Endothelial cell of umbilical vein (primary cell): ENCODE data around the gene DYNC1LI2. TPM values are rescaled to one million over a fixed set of nuclear protein-coding genes. Genes with fewer than 3 reads are reported as not detected.

Experiments
- BruUV-seq: library from RNA; stranded (reverse); fragments of 400-500 nt; replicated peaks from 2 replicates; lab custom pipeline; 2021; lab: Mats Ljungman, UMichigan
- CTCF ChIA-PET: fragments of 300-600, 350-600 bp; sonication (Branson Sonifier 250); formaldehyde crosslinking; loops from one replicate; lab custom pipeline; 2021; ENCODE audit warnings: antibody characterized with exemption, inconsistent platforms; lab: Charles Lee
- POLR2A ChIA-PET: fragments of 300-600, 350-600 bp; sonication (Branson Sonifier 250); formaldehyde crosslinking; loops from one replicate; lab custom pipeline; 2021; ENCODE audit warnings: antibody characterized with exemption, inconsistent platforms; lab: Charles Lee
- DNase-seq: peaks from one replicate; pipeline ENCODE4 v3.0.0-alpha.2; 2011; ENCODE audit warnings: low read depth, low spot score
- FAIRE-seq: peaks from 2 replicates; lab custom pipeline; 2011; peaks lifted over from hg19 to GRCh38; lab: Jason Lieb, UNC
- H2AFZ ChIP-seq: 2 replicates; pipeline ENCODE4 v1.6.0; 2012; ENCODE audit warnings: low read depth, low read length, control low read depth, inconsistent platforms
- H3K27ac ChIP-seq: 2 replicates; pipeline ENCODE4 v1.5.1; 2011; ENCODE audit warnings: low read depth, mild to moderate bottlenecking, control low read depth, low read length, moderate library complexity; ENCODE audit not compliant: insufficient read depth
- H3K27me3 ChIP-seq, 2 experiments: 2 replicates each; pipeline versions ENCODE4 v1.6.0 to v1.6.1; 2011; ENCODE audit warnings: low read length in 2 of 2, mixed read lengths in 1 of 2; ENCODE audit not compliant: control insufficient read depth in 2 of 2, insufficient read depth in 2 of 2
- H3K36me3 ChIP-seq, 2 experiments: 2 replicates in 1 of 2; 3 replicates in 1 of 2; pipeline ENCODE4 v1.5.1; 2011; ENCODE audit warnings: low read length in 2 of 2, mild to moderate bottlenecking in 1 of 2, moderate library complexity in 1 of 2; ENCODE audit not compliant: control insufficient read depth in 2 of 2, insufficient read depth in 2 of 2; ENCODE audit errors: extremely low read depth in 1 of 2
- H3K4me1 ChIP-seq: 3 replicates; pipeline ENCODE4 v1.5.1; 2011; ENCODE audit warnings: mild to moderate bottlenecking, low read length; ENCODE audit not compliant: control insufficient read depth, insufficient read depth; ENCODE audit errors: extremely low read depth
- H3K4me2 ChIP-seq: 2 replicates; pipeline ENCODE4 v1.6.1; 2011; ENCODE audit warnings: low read length, control low read depth, mixed read lengths; ENCODE audit not compliant: insufficient read depth
- H3K4me3 ChIP-seq, 3 experiments: fragments of 200-600 bp in 1 of 3; sonication (generic), shearing (Covaris generic) in 1 of 3; replicated peaks in 1 of 3; 2 replicates each; pipeline ENCODE4 v1.5.1; 2011 to 2016; ENCODE audit warnings: control low read depth in 3 of 3, low read length in 3 of 3, mild to moderate bottlenecking in 2 of 3, inconsistent platforms in 1 of 3, low read depth in 1 of 3, moderate library complexity in 1 of 3; ENCODE audit not compliant: insufficient read depth in 1 of 3
- H3K79me2 ChIP-seq: 2 replicates; pipeline ENCODE4 v1.6.0; 2012; ENCODE audit warnings: low read length, inconsistent platforms; ENCODE audit not compliant: control insufficient read depth, insufficient read depth
- H3K9ac ChIP-seq: replicated peaks from 2 replicates; pipeline ENCODE3; 2011; ENCODE audit warnings: low read length, control low read depth; ENCODE audit not compliant: insufficient read depth; ENCODE audit errors: extremely low read depth
- H3K9me1 ChIP-seq: replicated peaks from 3 replicates; pipeline ENCODE4 v1.6.0; 2011; ENCODE audit warnings: mild to moderate bottlenecking, low read length; ENCODE audit not compliant: control insufficient read depth, insufficient read depth; ENCODE audit errors: extremely low read depth
- H3K9me3 ChIP-seq: replicated peaks from 2 replicates; pipeline ENCODE4 v1.5.1; 2012; ENCODE audit warnings: low read length, inconsistent platforms; ENCODE audit not compliant: control insufficient read depth, insufficient read depth
- H4K20me1 ChIP-seq: replicated peaks from 2 replicates; pipeline ENCODE3; 2011; ENCODE audit warnings: mild to moderate bottlenecking, low read length; ENCODE audit not compliant: control insufficient read depth, insufficient read depth; ENCODE audit errors: extremely low read depth
- CTCF ChIP-seq, 2 donors: IDR thresholded peaks; 1 replicate in 1 of 2; 2 replicates in 1 of 2; pipeline ENCODE4 v1.5.1; 2011; ENCODE audit warnings: low read length in 2 of 2, mild to moderate bottlenecking in 2 of 2, moderate library complexity in 2 of 2, control low read depth in 1 of 2, inconsistent platforms in 1 of 2, low read depth in 1 of 2; ENCODE audit not compliant: insufficient read depth in 1 of 2; ENCODE audit errors: extremely low read depth in 1 of 2
- EZH2 ChIP-seq: IDR thresholded peaks from 2 replicates; pipeline ENCODE4 v1.6.1; 2012; ENCODE audit warnings: borderline replicate concordance, low read depth, mild to moderate bottlenecking, moderate library complexity, low read length, inconsistent platforms; ENCODE audit not compliant: severe bottlenecking
- dilution Hi-C: fragments of 300-500 bp; cut with MboI; formaldehyde crosslinking; loops from one replicate; pipeline ENCODE4 v1.15.0; 2019; ENCODE audit warnings: low sequenced_read_pairs; ENCODE audit not compliant: extremely low pct_ligation_motif_present
- intact Hi-C: fragments of 100-400 bp; cut with micrococcal nuclease; formaldehyde crosslinking; loops from one replicate; pipeline ENCODE4 v1.10.0; 2022
- polyA plus RNA-seq, 4 experiments: library from polyadenylated mRNA; depleted of rRNA in 3 of 4; stranded (reverse) in 3 of 4; unstranded in 1 of 4; fragments of >200 nt; gene quantifications; 2 replicates each; pipeline versions ENCODE4 v1.2.1 to v1.2.3, GENCODE V29; 2011 to 2012; ENCODE audit warnings: missing spikeins in 1 of 4
- total RNA-seq: library from RNA; stranded (reverse); gene quantifications from 2 replicates; pipeline ENCODE4 v1.2.3, GENCODE V29; 2021

The DYNC1LI2 gene
- total and polyA plus RNA-seq, 2 donors (not counting 3 experiments of a cell fraction or from before 2014, with no cell fraction given): 110 to 159 TPM

DNA sequence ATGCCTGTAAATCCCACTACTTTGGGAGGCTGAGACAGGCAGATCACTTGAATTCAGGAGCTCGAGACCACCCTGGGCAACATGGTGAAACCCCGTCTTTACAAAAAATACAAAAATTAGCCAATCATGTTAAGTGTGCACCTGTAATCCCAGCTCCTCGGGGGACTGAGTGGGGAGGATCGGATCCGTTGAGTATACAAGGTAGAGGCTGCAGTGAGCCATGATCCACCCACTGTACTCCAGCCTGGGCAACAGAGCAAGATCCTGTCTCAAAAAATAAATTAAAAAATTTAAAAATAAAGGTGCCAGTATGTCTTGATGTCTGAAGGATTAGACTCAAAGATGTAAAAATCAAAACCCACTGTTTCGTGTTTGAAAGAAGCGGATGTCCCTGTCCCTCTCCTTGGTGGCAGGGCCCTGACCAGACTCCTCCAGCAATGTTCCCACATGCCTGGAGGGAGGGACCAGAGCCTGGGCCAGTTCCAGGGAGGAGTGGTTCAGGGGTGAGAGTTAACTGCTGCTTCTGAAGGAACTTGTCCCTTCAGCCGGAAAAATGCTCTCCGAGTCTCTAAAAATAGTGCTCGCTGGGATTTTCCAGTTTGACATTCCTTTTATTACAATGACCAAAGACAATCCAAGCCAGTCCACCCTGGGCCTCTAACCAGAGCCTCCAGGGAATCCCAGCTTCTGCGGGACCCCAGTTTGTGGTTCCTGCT is 45.5 kb downstream of the DYNC1LI2 start:
- Histone ChIP-seq H3K36me3 (no peaks in the 10 kb centered on the region), H2AFZ (no peak overlapping the region), H4K20me1 (no peaks in the 10 kb centered on the region), H3K9me3 (no peaks in the 10 kb centered on the region), H3K9ac (no peak overlapping the region), H3K4me3 (no peak overlapping the region), H3K4me2 (no peak overlapping the region), H3K4me1 (no peaks in the 10 kb centered on the region), H3K27ac (no peak overlapping the region), H3K9me1 (no peaks in the 10 kb centered on the region), H3K27me3 (peaks cover 2 to 7% of the 10 kb centered on the region in 2 experiments), H3K79me2 (no peaks in the 10 kb centered on the region)
- BruUV-seq: no TSS peak
- POLR2A ChIA-PET: no interaction called here
- CTCF ChIA-PET: interaction anchor here (0.6 kb wide), 1 partner anchor 42 kb away, joined by 3 read pairs; no protein-coding TSS in a partner anchor
- dilution Hi-C loops (no loop called here), intact Hi-C loops (no loop called here)
- FAIRE-seq (no peak), DNase-seq (peak; percentile 24)
- TF ChIP-seq CTCF (IDR thresholded peaks at IDR 0.05; ENCODE audit: extremely low read depth in 1 of 2, insufficient read depth in 1 of 2, low read depth in 1 of 2, low read length in 2 of 2) (no peak), EZH2 (no peak)
